Stomach (tissue), 4 donors: ENCODE data around the gene COL19A1.

ENCODE experiments used
- POLR2A ChIP-seq, 4 donors: fragments of 450-650 bp; IDR thresholded peaks; one replicate each; pipeline ENCODE4 v1.6.1; 2016; ENCODE audit warnings: antibody characterized with exemption in 4 of 4, control low read depth in 2 of 4, mild to moderate bottlenecking in 1 of 4, moderate library complexity in 1 of 4
- POLR2AphosphoS5 ChIP-seq, 3 donors: sonication (generic); formaldehyde crosslinking; IDR thresholded peaks; one replicate each; pipeline ENCODE4 v1.6.1; 2016; ENCODE audit warnings: antibody characterized with exemption in 3 of 3
- TF ChIP-seq, protein P1 (sequence below), 7 experiments: fragments of 450-650 bp in 4 of 7; fragments of 200-600 bp in 3 of 7; sonication (generic) in 3 of 7; IDR thresholded peaks; one replicate each; pipeline ENCODE4 v1.5.1; 2016 to 2019; ENCODE audit warnings: antibody characterized with exemption in 7 of 7, control low read depth in 2 of 7, mild to moderate bottlenecking in 1 of 7

GRCh38 chr6:70180901-70181599, 314.7 kb downstream of the COL19A1 start:
- TF ChIP-seq, protein P1, sequence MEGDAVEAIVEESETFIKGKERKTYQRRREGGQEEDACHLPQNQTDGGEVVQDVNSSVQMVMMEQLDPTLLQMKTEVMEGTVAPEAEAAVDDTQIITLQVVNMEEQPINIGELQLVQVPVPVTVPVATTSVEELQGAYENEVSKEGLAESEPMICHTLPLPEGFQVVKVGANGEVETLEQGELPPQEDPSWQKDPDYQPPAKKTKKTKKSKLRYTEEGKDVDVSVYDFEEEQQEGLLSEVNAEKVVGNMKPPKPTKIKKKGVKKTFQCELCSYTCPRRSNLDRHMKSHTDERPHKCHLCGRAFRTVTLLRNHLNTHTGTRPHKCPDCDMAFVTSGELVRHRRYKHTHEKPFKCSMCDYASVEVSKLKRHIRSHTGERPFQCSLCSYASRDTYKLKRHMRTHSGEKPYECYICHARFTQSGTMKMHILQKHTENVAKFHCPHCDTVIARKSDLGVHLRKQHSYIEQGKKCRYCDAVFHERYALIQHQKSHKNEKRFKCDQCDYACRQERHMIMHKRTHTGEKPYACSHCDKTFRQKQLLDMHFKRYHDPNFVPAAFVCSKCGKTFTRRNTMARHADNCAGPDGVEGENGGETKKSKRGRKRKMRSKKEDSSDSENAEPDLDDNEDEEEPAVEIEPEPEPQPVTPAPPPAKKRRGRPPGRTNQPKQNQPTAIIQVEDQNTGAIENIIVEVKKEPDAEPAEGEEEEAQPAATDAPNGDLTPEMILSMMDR (IDR thresholded peaks at IDR 0.05) = no peak
- no peak for TF ChIP-seq POLR2A (IDR thresholded peaks at IDR 0.05)
- no peak for TF ChIP-seq POLR2AphosphoS5 (IDR thresholded peaks at IDR 0.05)
